ENCODE results near the gene CMKLR1. TPM values are rescaled to one million over a fixed set of nuclear protein-coding genes. Genes with fewer than 3 reads are reported as not detected.

Gene CMKLR1
- total RNA-seq, 1 experiment from 2014 or later, result 0.15 TPM

DNA sequence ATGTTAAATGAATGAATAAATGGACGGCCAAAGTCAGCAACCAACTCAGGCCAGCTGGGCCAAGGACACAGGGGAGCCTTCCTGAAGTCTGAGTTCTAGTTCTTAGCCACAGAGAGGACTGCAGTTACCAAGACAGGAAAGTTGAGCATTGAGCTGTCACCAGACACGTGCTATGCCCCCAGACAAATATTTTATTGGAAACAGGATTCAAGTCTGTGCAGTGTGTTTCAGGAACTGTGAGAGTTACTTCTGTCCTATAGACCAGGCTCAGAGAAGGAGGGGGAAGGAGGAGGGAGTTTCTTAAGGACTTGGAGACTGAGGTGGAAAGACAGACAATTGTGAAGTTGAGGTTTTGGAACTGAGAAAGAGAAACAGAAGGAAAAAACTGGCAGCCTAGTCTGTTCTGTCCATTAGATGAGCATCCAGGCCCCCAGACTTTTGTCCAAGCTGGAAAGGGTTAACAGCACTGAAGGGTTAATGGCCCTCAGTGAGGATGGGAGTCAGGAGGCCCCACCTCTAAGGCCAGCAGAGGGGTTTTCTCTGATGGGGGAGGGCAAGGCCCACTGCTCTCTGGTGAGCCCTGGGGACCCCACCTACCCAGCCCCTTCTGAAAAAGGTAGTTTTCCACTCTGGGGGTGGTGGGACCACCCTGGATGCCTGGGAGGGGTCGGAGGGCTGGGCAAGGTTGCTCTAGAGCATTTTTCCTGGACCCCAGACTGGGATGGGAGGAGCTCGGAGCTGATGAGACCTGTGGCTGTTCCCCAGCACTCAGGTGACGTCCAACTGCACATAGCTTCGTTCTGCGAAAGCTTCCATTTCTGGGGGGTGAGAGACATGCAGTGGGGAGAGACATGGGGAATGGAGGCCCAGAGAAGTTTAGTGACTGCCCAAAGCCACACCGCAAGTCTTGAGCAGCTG lies 6.9 kb upstream of the CMKLR1 start:
- CTCF ChIA-PET, result no interaction called here
- H3K27me3 ChIP-seq (ENCODE audit: insufficient read depth, low read length), result 0 out of 2 replicates have a peak, but pooled peaks cover 4% of the 10 kb centered on the region
- H3K4me3 ChIP-seq (replicated peaks in 1 of 2; ENCODE audit: low read depth in 1 of 2, low read length in 2 of 2), result no peak overlapping the region
- H2AFZ ChIP-seq (ENCODE audit: low read depth, low read length, poor library complexity, severe bottlenecking), result no peak overlapping the region
- POLR2A ChIA-PET, result no interaction called here
- H3K9me2 ChIP-seq (ENCODE audit: insufficient read depth), result no peaks in the 10 kb centered on the region
- RAD21 ChIA-PET (ENCODE audit: low non-redundant PET in 1 of 2, low total read pairs in 2 of 2, uncharacterized antibody in 2 of 2, unreplicated experiment in 2 of 2), result no interaction called here
- intact Hi-C loops (cut with micrococcal nuclease), result no loop called here
- no peak for TF ChIP-seq SP1 (IDR thresholded peaks at IDR 0.05; ENCODE audit: low read depth)
- TF ChIP-seq, protein P1, sequence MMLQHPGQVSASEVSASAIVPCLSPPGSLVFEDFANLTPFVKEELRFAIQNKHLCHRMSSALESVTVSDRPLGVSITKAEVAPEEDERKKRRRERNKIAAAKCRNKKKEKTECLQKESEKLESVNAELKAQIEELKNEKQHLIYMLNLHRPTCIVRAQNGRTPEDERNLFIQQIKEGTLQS (IDR thresholded peaks at IDR 0.05), result no peak
- no peak for TF ChIP-seq YY1 (IDR thresholded peaks at IDR 0.05; ENCODE audit: extremely low read depth, insufficient replicate concordance, low read depth, low read length)
- H3K27ac ChIP-seq (ENCODE audit: low read depth, low read length), result no peak overlapping the region
- DNase-seq (ENCODE audit: low read depth, low spot score) (no peak), ATAC-seq (no peak)
- no peak overlapping the region for H3K4me2 ChIP-seq (ENCODE audit: low read length)
- H3K36me3 ChIP-seq (ENCODE audit: control insufficient read depth in 1 of 2, insufficient read depth in 2 of 2, low read length in 2 of 2), result no peaks in the 10 kb centered on the region
- H3K9ac ChIP-seq (ENCODE audit: low read length), result no peak overlapping the region
- no peaks in the 10 kb centered on the region for H3K79me2 ChIP-seq (ENCODE audit: insufficient read depth, low read length)
- no peaks in the 10 kb centered on the region for H4K20me1 ChIP-seq (ENCODE audit: insufficient read depth)
- BruUV-seq (replicated peaks), result no TSS peak
- H3K4me1 ChIP-seq (ENCODE audit: control insufficient read depth in 1 of 2, insufficient read depth in 2 of 2, low read length in 2 of 2), result no peaks in the 10 kb centered on the region
- no peaks in the 10 kb centered on the region for H3K9me3 ChIP-seq (ENCODE audit: control insufficient read depth in 1 of 2, insufficient read depth in 1 of 2, low read depth in 1 of 2, low read length in 2 of 2)

DNA sequence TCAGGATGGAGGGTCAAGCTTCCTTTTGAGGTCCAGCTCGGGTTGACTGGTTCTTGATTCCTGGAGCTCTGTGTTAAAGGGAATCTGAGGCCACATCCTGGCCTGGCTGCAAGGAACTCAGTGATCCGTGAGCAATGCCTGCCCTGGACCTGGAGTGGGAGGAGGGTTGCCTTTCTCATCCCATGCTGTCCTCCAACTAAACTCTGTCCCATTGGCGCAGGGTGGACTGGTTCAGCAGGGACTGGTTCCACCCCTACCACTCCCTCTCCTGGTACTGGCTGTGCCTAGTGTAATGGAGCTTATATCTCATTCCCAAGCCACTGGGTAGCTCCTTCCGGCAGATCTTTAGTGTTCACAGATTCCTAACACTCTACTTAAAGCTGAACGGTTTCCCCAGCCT lies 3.9 kb upstream of the CMKLR1 start:
- ATAC-seq, result no peak
- POLR2A ChIA-PET, result no interaction called here
- Histone ChIP-seq H4K20me1 (ENCODE audit: insufficient read depth) (no peaks in the 10 kb centered on the region), H3K36me3 (ENCODE audit: control insufficient read depth in 1 of 2, insufficient read depth in 2 of 2, low read length in 2 of 2) (no peaks in the 10 kb centered on the region), H3K9me2 (ENCODE audit: insufficient read depth) (no peaks in the 10 kb centered on the region), H3K4me2 (ENCODE audit: low read length) (no peak overlapping the region), H3K9ac (ENCODE audit: low read length) (no peak overlapping the region), H3K9me3 (ENCODE audit: control insufficient read depth in 1 of 2, insufficient read depth in 1 of 2, low read depth in 1 of 2, low read length in 2 of 2) (no peaks in the 10 kb centered on the region), H3K27me3 (ENCODE audit: insufficient read depth, low read length) (0 out of 2 replicates have a peak, but pooled peaks cover 4% of the 10 kb centered on the region), H3K4me3 (replicated peaks in 1 of 2; ENCODE audit: low read depth in 1 of 2, low read length in 2 of 2) (no peak overlapping the region), H3K27ac (ENCODE audit: low read depth, low read length) (no peak overlapping the region), H3K79me2 (ENCODE audit: insufficient read depth, low read length) (no peaks in the 10 kb centered on the region), H2AFZ (ENCODE audit: low read depth, low read length, poor library complexity, severe bottlenecking) (no peak overlapping the region), H3K4me1 (ENCODE audit: control insufficient read depth in 1 of 2, insufficient read depth in 2 of 2, low read length in 2 of 2) (no peaks in the 10 kb centered on the region)
- intact Hi-C loops (cut with micrococcal nuclease), result no loop called here
- CTCF ChIA-PET, result no interaction called here
- TF ChIP-seq SRF (IDR thresholded peaks at IDR 0.05; ENCODE audit: low read depth) (no peak), POLR2AphosphoS5 (IDR thresholded peaks at IDR 0.05; ENCODE audit: low read depth, low read length) (no peak), EZH2phosphoT487 (IDR thresholded peaks at IDR 0.05; ENCODE audit: borderline replicate concordance) (no peak), RAD21 (IDR thresholded peaks at IDR 0.05; ENCODE audit: low read depth) (no peak), SP1 (IDR thresholded peaks at IDR 0.05; ENCODE audit: low read depth) (no peak), CBX3 (IDR thresholded peaks at IDR 0.05; ENCODE audit: low read depth) (no peak), ZFX (IDR thresholded peaks at IDR 0.05) (no peak), YY1 (IDR thresholded peaks at IDR 0.05; ENCODE audit: extremely low read depth, insufficient replicate concordance, low read depth, low read length) (no peak)
- TF ChIP-seq, protein P2, sequence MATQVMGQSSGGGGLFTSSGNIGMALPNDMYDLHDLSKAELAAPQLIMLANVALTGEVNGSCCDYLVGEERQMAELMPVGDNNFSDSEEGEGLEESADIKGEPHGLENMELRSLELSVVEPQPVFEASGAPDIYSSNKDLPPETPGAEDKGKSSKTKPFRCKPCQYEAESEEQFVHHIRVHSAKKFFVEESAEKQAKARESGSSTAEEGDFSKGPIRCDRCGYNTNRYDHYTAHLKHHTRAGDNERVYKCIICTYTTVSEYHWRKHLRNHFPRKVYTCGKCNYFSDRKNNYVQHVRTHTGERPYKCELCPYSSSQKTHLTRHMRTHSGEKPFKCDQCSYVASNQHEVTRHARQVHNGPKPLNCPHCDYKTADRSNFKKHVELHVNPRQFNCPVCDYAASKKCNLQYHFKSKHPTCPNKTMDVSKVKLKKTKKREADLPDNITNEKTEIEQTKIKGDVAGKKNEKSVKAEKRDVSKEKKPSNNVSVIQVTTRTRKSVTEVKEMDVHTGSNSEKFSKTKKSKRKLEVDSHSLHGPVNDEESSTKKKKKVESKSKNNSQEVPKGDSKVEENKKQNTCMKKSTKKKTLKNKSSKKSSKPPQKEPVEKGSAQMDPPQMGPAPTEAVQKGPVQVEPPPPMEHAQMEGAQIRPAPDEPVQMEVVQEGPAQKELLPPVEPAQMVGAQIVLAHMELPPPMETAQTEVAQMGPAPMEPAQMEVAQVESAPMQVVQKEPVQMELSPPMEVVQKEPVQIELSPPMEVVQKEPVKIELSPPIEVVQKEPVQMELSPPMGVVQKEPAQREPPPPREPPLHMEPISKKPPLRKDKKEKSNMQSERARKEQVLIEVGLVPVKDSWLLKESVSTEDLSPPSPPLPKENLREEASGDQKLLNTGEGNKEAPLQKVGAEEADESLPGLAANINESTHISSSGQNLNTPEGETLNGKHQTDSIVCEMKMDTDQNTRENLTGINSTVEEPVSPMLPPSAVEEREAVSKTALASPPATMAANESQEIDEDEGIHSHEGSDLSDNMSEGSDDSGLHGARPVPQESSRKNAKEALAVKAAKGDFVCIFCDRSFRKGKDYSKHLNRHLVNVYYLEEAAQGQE (IDR thresholded peaks at IDR 0.05; ENCODE audit: low read depth), result no peak
- TF ChIP-seq, protein P3, sequence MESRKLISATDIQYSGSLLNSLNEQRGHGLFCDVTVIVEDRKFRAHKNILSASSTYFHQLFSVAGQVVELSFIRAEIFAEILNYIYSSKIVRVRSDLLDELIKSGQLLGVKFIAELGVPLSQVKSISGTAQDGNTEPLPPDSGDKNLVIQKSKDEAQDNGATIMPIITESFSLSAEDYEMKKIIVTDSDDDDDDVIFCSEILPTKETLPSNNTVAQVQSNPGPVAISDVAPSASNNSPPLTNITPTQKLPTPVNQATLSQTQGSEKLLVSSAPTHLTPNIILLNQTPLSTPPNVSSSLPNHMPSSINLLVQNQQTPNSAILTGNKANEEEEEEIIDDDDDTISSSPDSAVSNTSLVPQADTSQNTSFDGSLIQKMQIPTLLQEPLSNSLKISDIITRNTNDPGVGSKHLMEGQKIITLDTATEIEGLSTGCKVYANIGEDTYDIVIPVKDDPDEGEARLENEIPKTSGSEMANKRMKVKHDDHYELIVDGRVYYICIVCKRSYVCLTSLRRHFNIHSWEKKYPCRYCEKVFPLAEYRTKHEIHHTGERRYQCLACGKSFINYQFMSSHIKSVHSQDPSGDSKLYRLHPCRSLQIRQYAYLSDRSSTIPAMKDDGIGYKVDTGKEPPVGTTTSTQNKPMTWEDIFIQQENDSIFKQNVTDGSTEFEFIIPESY (IDR thresholded peaks at IDR 0.05; ENCODE audit: extremely low read depth, insufficient replicate concordance, low read length), result no peak
- RAD21 ChIA-PET (ENCODE audit: low non-redundant PET in 1 of 2, low total read pairs in 2 of 2, uncharacterized antibody in 2 of 2, unreplicated experiment in 2 of 2), result no interaction called here
- no peak for DNase-seq (ENCODE audit: low read depth, low spot score)
- BruUV-seq (replicated peaks), result no TSS peak
